ENCODE measurements around the gene SS18L1. TPM values are rescaled to one million over a fixed set of nuclear protein-coding genes. Genes with fewer than 3 reads are reported as not detected.

Gene SS18L1
- total and polyA plus RNA-seq, 8 donors: 5.5 to 34.8 (median 9.3) TPM

- Histone ChIP-seq H3K27ac (no peak overlapping the region), H3K27me3 (peaks cover 19 to 96% (median 61%) of the 10 kb centered on the region in 3 donors), H3K9me3 (no peaks in the 10 kb centered on the region), H3K36me3 (no peaks in the 10 kb centered on the region), H3K4me1 (peaks cover 13 to 24% (median 22%) of the 10 kb centered on the region in 4 donors), H3K4me3 (no peak overlapping the region)
- intact Hi-C loops (cut with DNase I; ENCODE audit: low total_unique reads): no loop called here
- TF ChIP-seq EP300 (IDR thresholded peaks at IDR 0.05) (no peak), POLR2AphosphoS5 (IDR thresholded peaks at IDR 0.05) (no peak), POLR2A (IDR thresholded peaks at IDR 0.05) (no peak), CTCF (IDR thresholded peaks at IDR 0.05) (no peak)
- 57 to 65% (median 62%) methylated on average over 18 to 21 of the region's 21 CpGs for WGBS, 5 donors
- no peak for DNase-seq
These were observed 80.7 kb downstream of the SS18L1 start for GRCh38 chr20:62224113-62224855.

GRCh38 chr20:62225026-62225425 is 81.5 kb downstream of the SS18L1 start:
- WGBS, 5 donors: 87 to 91% (median 90%) methylated on average over 13 of the region's 13 CpGs
- Histone ChIP-seq H3K9me3 (no peaks in the 10 kb centered on the region), H3K4me1 (peaks cover 6 to 21% (median 18%) of the 10 kb centered on the region in 4 donors), H3K27ac (no peak overlapping the region), H3K4me3 (no peak overlapping the region), H3K36me3 (no peaks in the 10 kb centered on the region), H3K27me3 (peaks cover 16 to 88% (median 57%) of the 10 kb centered on the region in 3 donors)
- no peak for TF ChIP-seq EP300 (IDR thresholded peaks at IDR 0.05)
- TF ChIP-seq POLR2A (IDR thresholded peaks at IDR 0.05): no peak
- no peak for TF ChIP-seq POLR2AphosphoS5 (IDR thresholded peaks at IDR 0.05)
- no peak for TF ChIP-seq CTCF (IDR thresholded peaks at IDR 0.05)
- intact Hi-C loops (cut with DNase I; ENCODE audit: low total_unique reads): no loop called here
- DNase-seq: no peak

GRCh38 chr20:62225820-62226635 is 82.5 kb downstream of the SS18L1 start:
- Histone ChIP-seq H3K27me3 (peaks cover 10 to 85% (median 49%) of the 10 kb centered on the region in 3 donors), H3K4me3 (no peak overlapping the region), H3K4me1 (peaks cover 0 to 13% (median 10%) of the 10 kb centered on the region in 4 donors), H3K27ac (no peak overlapping the region), H3K36me3 (no peaks in the 10 kb centered on the region), H3K9me3 (no peaks in the 10 kb centered on the region)
- intact Hi-C loops (cut with DNase I; ENCODE audit: low total_unique reads): no loop called here
- 74 to 91% (median 83%) methylated on average over 16 to 17 of the region's 17 CpGs for WGBS, 5 donors
- DNase-seq: no peak
- no peak for TF ChIP-seq POLR2A (IDR thresholded peaks at IDR 0.05)
- TF ChIP-seq EP300 (IDR thresholded peaks at IDR 0.05): no peak

- no peak overlapping the region for H3K27ac ChIP-seq
- DNase-seq: no peak
- no peaks in the 10 kb centered on the region for H3K9me3 ChIP-seq
- H3K36me3 ChIP-seq: no peaks in the 10 kb centered on the region
- no peak for TF ChIP-seq EP300 (IDR thresholded peaks at IDR 0.05)
- no peak for TF ChIP-seq POLR2A (IDR thresholded peaks at IDR 0.05)
- no peak for TF ChIP-seq CTCF (IDR thresholded peaks at IDR 0.05)
- no peak for TF ChIP-seq POLR2AphosphoS5 (IDR thresholded peaks at IDR 0.05)
- peaks cover 4 to 85% (median 39%) of the 10 kb centered on the region in 3 donors for H3K27me3 ChIP-seq
- peaks cover 0 to 12% (median 7%) of the 10 kb centered on the region in 4 donors for H3K4me1 ChIP-seq
- 67 to 75% (median 74%) methylated on average over 18 to 24 of the region's 24 CpGs for WGBS, 5 donors
- intact Hi-C loops (cut with DNase I; ENCODE audit: low total_unique reads): no loop called here
- no peak overlapping the region for H3K4me3 ChIP-seq
These were observed 83.4 kb downstream of the SS18L1 start for GRCh38 chr20:62226707-62227590.
